22Rv1 (cell line): ENCODE data around the gene MELTF.
A peak's percentile ranks its signal among the peaks of the same experiment; 100 is the strongest.

ENCODE experiments used
- H3K27ac ChIP-seq: fragments of 450-650 bp; 2 replicates; pipeline ENCODE4 v1.5.1; 2017
- CTCF ChIP-seq: fragments of 450-650 bp; IDR thresholded peaks from 2 replicates; pipeline ENCODE4 v1.5.1; 2017; ENCODE audit warnings: mild to moderate bottlenecking
- ZFX ChIP-seq: fragments of 450-650 bp; IDR thresholded peaks from 2 replicates; pipeline ENCODE4 v1.6.1; 2017; ENCODE audit warnings: antibody characterized with exemption, borderline replicate concordance

The MELTF gene

GRCh38 chr3:196994056-196994455 is 35.6 kb downstream of the MELTF start:
- TF ChIP-seq ZFX (no peak), CTCF (no peak)
- H3K27ac ChIP-seq, result no peak overlapping the region

- H3K27ac ChIP-seq, result no peak overlapping the region
- no peak for TF ChIP-seq CTCF
- TF ChIP-seq ZFX, result no peak
Observed at GRCh38 chr3:196992461-196993065, 37.1 kb downstream of the MELTF start.

GRCh38 chr3:196991581-196992460 is 37.8 kb downstream of the MELTF start:
- TF ChIP-seq CTCF, result no peak
- TF ChIP-seq ZFX, result no peak
- H3K27ac ChIP-seq, result no peak overlapping the region

GRCh38 chr3:196990601-196991007 is 39.0 kb downstream of the MELTF start:
- TF ChIP-seq ZFX (no peak), CTCF (no peak)
- H3K27ac ChIP-seq, result no peak overlapping the region

- TF ChIP-seq ZFX (no peak), CTCF (no peak)
- H3K27ac ChIP-seq, result no peak overlapping the region
Observed at GRCh38 chr3:196989721-196990262, 39.8 kb downstream of the MELTF start.

- peak; percentile 32 for TF ChIP-seq CTCF
- no peak for TF ChIP-seq ZFX
- H3K27ac ChIP-seq, result no peak overlapping the region
Observed at GRCh38 chr3:196988241-196989029, 41.2 kb downstream of the MELTF start.
